ENCODE data around the gene PLEKHG7. TPM values are rescaled to one million over a fixed set of nuclear protein-coding genes. Genes with fewer than 3 reads are reported as not detected.

PLEKHG7 gene
- total and polyA plus RNA-seq, 10 of the 15 experiments (the other 5 are each of a cell fraction or from before 2014, with no cell fraction given), result 0.16 to 1.3 (median 0.65) TPM; not detected in 1

- no peak for TF ChIP-seq RUNX3 (IDR thresholded peaks at IDR 0.05; ENCODE audit: low read length)
- no peak for TF ChIP-seq BHLHE40 (IDR thresholded peaks at IDR 0.05; ENCODE audit: borderline replicate concordance in 1 of 2, low read depth in 2 of 2, low read length in 1 of 2)
- TF ChIP-seq ATF2 (IDR thresholded peaks at IDR 0.05; ENCODE audit: low read length), result no peak
- no peak for TF ChIP-seq NFYB (IDR thresholded peaks at IDR 0.05; ENCODE audit: insufficient read depth, low read depth, low read length)
- TF ChIP-seq RFX5 (IDR thresholded peaks at IDR 0.05; ENCODE audit: low read depth, low read length), result no peak
- no peak for TF ChIP-seq ETV6 (conservative IDR thresholded peaks at IDR 0.05 in 1 of 2, IDR thresholded peaks at IDR 0.05 in 1 of 2; ENCODE audit: borderline replicate concordance in 1 of 2, low read depth in 1 of 2)
- TF ChIP-seq TCF3 (IDR thresholded peaks at IDR 0.05; ENCODE audit: borderline replicate concordance, insufficient read depth, low read depth, low read length), result no peak
- TF ChIP-seq TAF1 (IDR thresholded peaks at IDR 0.05; ENCODE audit: borderline replicate concordance, low read depth, low read length), result no peak
- TF ChIP-seq HDGF (IDR thresholded peaks at IDR 0.05), result no peak
- no peak for TF ChIP-seq EZH2 (IDR thresholded peaks at IDR 0.05; ENCODE audit: borderline replicate concordance, control insufficient read depth, low read depth, low read length)
- no peak for TF ChIP-seq ESRRA (IDR thresholded peaks at IDR 0.05; ENCODE audit: low read length)
- TF ChIP-seq EED (IDR thresholded peaks at IDR 0.05; ENCODE audit: low read depth), result no peak
These were observed 51.4 kb downstream of the PLEKHG7 start (continued) for GRCh38 chr12:92753976-92754885.
